ENCODE measurements around the gene CIB2.
"Not testable (repeated sequence)": the region's sequence is repeated elsewhere in the genome, so short reads cannot be mapped to it uniquely, and the experiment has no call there.

CIB2 gene

GRCh38 chr15:78162038-78162437 is 30.8 kb upstream of the CIB2 start:
- no peak for DNase-seq (ENCODE audit: low spot score in 2 of 2)
- peaks cover 5% of the 10 kb centered on the region for H3K4me1 ChIP-seq
- no peaks in the 10 kb centered on the region for H3K9me3 ChIP-seq
- no peaks in the 10 kb centered on the region for H3K27me3 ChIP-seq (ENCODE audit: low read depth)
- no peak overlapping the region for H3K4me3 ChIP-seq
- H3K36me3 ChIP-seq (replicated peaks): peaks cover 81% of the 10 kb centered on the region
- in situ Hi-C loops (cut with MboI; ENCODE audit: low sequenced_read_pairs): no loop called here

- Histone ChIP-seq H3K36me3 (replicated peaks) (peaks cover 57% of the 10 kb centered on the region), H3K27me3 (ENCODE audit: low read depth) (no peaks in the 10 kb centered on the region), H3K9me3 (no peaks in the 10 kb centered on the region), H3K4me3 (no peak overlapping the region), H3K4me1 (peaks cover 30% of the 10 kb centered on the region)
- no peak for DNase-seq (ENCODE audit: low spot score in 2 of 2)
- in situ Hi-C loops (cut with MboI; ENCODE audit: low sequenced_read_pairs): no loop called here
Observed at GRCh38 chr15:78159395-78159794, 28.1 kb upstream of the CIB2 start.

GRCh38 chr15:78157203-78157602 is 26.0 kb upstream of the CIB2 start:
- H3K27me3 ChIP-seq (ENCODE audit: low read depth): no peaks in the 10 kb centered on the region
- peaks cover 40% of the 10 kb centered on the region for H3K36me3 ChIP-seq (replicated peaks)
- no peak overlapping the region for H3K4me3 ChIP-seq
- no peak for DNase-seq (ENCODE audit: low spot score in 2 of 2)
- in situ Hi-C loops (cut with MboI; ENCODE audit: low sequenced_read_pairs): no loop called here
- no peaks in the 10 kb centered on the region for H3K9me3 ChIP-seq
- H3K4me1 ChIP-seq: peaks cover 30% of the 10 kb centered on the region

GRCh38 chr15:78156653-78157052 is 25.4 kb upstream of the CIB2 start:
- no peaks in the 10 kb centered on the region for H3K27me3 ChIP-seq (ENCODE audit: low read depth)
- peaks cover 30% of the 10 kb centered on the region for H3K4me1 ChIP-seq
- H3K9me3 ChIP-seq: no peaks in the 10 kb centered on the region
- in situ Hi-C loops (cut with MboI; ENCODE audit: low sequenced_read_pairs): no loop called here
- H3K36me3 ChIP-seq (replicated peaks): peaks cover 35% of the 10 kb centered on the region
- peak in 1 of 2 experiments; percentile 93 for DNase-seq (ENCODE audit: low spot score in 2 of 2)
- no peak overlapping the region for H3K4me3 ChIP-seq

- Histone ChIP-seq H3K4me3 (no peak overlapping the region), H3K9me3 (no peaks in the 10 kb centered on the region), H3K36me3 (replicated peaks) (peaks cover 23% of the 10 kb centered on the region), H3K27me3 (ENCODE audit: low read depth) (no peaks in the 10 kb centered on the region), H3K4me1 (peaks cover 37% of the 10 kb centered on the region)
- peak in 1 of 2 experiments; percentile 58 for DNase-seq (ENCODE audit: low spot score in 2 of 2)
- in situ Hi-C loops (cut with MboI; ENCODE audit: low sequenced_read_pairs): no loop called here
Observed at GRCh38 chr15:78155355-78155939, 24.2 kb upstream of the CIB2 start.

- H3K27me3 ChIP-seq (ENCODE audit: low read depth): no peaks in the 10 kb centered on the region
- H3K4me1 ChIP-seq: peaks cover 41% of the 10 kb centered on the region
- H3K36me3 ChIP-seq (replicated peaks): peaks cover 18% of the 10 kb centered on the region
- no peak for DNase-seq (ENCODE audit: low spot score in 2 of 2)
- no peaks in the 10 kb centered on the region for H3K9me3 ChIP-seq
- in situ Hi-C loops (cut with MboI; ENCODE audit: low sequenced_read_pairs): no loop called here
- no peak overlapping the region for H3K4me3 ChIP-seq
Observed at GRCh38 chr15:78154955-78155354, 23.7 kb upstream of the CIB2 start.

- H3K27me3 ChIP-seq (ENCODE audit: low read depth); H3K36me3 ChIP-seq (replicated peaks); H3K9me3 ChIP-seq; H3K4me3 ChIP-seq; DNase-seq (ENCODE audit: low spot score in 2 of 2); in situ Hi-C loops (cut with MboI; ENCODE audit: low sequenced_read_pairs): not testable (repeated sequence)
- peaks cover 31% of the 10 kb centered on the region for H3K4me1 ChIP-seq
Observed at GRCh38 chr15:78151075-78151474, 19.8 kb upstream of the CIB2 start.

GRCh38 chr15:78149805-78150751 is 18.8 kb upstream of the CIB2 start:
- Histone ChIP-seq H3K9me3 (no peaks in the 10 kb centered on the region), H3K27me3 (ENCODE audit: low read depth) (no peaks in the 10 kb centered on the region), H3K4me3 (peak overlapping the region; percentile 57), H3K4me1 (peaks cover 21% of the 10 kb centered on the region), H3K36me3 (replicated peaks) (no peaks in the 10 kb centered on the region; the same call in 1 of the 2 replicates)
- peak; percentile 54 to 66 for DNase-seq (ENCODE audit: low spot score in 2 of 2)
- in situ Hi-C loops (cut with MboI; ENCODE audit: low sequenced_read_pairs): no loop called here

- in situ Hi-C loops (cut with MboI; ENCODE audit: low sequenced_read_pairs): no loop called here
Observed at GRCh38 chr15:78149068-78149804, 18.0 kb upstream of the CIB2 start, which contains the start of gene IDH3A. Gene IDH3A (plus strand): TSS chr15:78149362. CDS start chr15:78149404, 42 bp downstream.

GRCh38 chr15:78148392-78149067 is 17.3 kb upstream of the CIB2 start:
- peaks cover 16% of the 10 kb centered on the region for H3K4me1 ChIP-seq
- DNase-seq (ENCODE audit: low spot score in 2 of 2): peak in 1 of 2 experiments; percentile 44
- in situ Hi-C loops (cut with MboI; ENCODE audit: low sequenced_read_pairs): no loop called here
- no peaks in the 10 kb centered on the region for H3K9me3 ChIP-seq
- H3K4me3 ChIP-seq: peak overlapping the region; percentile 57
- H3K27me3 ChIP-seq (ENCODE audit: low read depth): no peaks in the 10 kb centered on the region
- H3K36me3 ChIP-seq (replicated peaks): no peaks in the 10 kb centered on the region; the same call in 1 of the 2 replicates

More at GRCh38 chr15:78149068-78149804, 18.0 kb upstream of the CIB2 start, which contains the start of gene IDH3A:
- no peaks in the 10 kb centered on the region for H3K9me3 ChIP-seq
- peak within 1 kb of the TSS; percentile 57 for H3K4me3 ChIP-seq
- H3K36me3 ChIP-seq (replicated peaks): no peaks in the 10 kb centered on the region; the same call in 1 of the 2 replicates
- H3K27me3 ChIP-seq (ENCODE audit: low read depth): no peaks in the 10 kb centered on the region
- H3K4me1 ChIP-seq: peaks cover 16% of the 10 kb centered on the region
- DNase-seq (ENCODE audit: low spot score in 2 of 2): peak; percentile 100

GRCh38 chr15:78147566-78147965 is 16.3 kb upstream of the CIB2 start:
- Histone ChIP-seq H3K9me3 (no peaks in the 10 kb centered on the region), H3K27me3 (ENCODE audit: low read depth) (no peaks in the 10 kb centered on the region), H3K4me3 (no peak overlapping the region), H3K4me1 (peaks cover 16% of the 10 kb centered on the region), H3K36me3 (replicated peaks) (no peaks in the 10 kb centered on the region; the same call in 1 of the 2 replicates)
- in situ Hi-C loops (cut with MboI; ENCODE audit: low sequenced_read_pairs): no loop called here
- no peak for DNase-seq (ENCODE audit: low spot score in 2 of 2)

GRCh38 chr15:78146425-78147154 is 15.3 kb upstream of the CIB2 start:
- Histone ChIP-seq H3K36me3 (replicated peaks) (no peaks in the 10 kb centered on the region; the same call in 1 of the 2 replicates), H3K9me3 (no peaks in the 10 kb centered on the region), H3K27me3 (ENCODE audit: low read depth) (no peaks in the 10 kb centered on the region), H3K4me1 (peaks cover 16% of the 10 kb centered on the region), H3K4me3 (no peak overlapping the region)
- no peak for DNase-seq (ENCODE audit: low spot score in 2 of 2)
- in situ Hi-C loops (cut with MboI; ENCODE audit: low sequenced_read_pairs): no loop called here
